ENCODE results near the gene TMEM190. TPM values are rescaled to one million over a fixed set of nuclear protein-coding genes. Genes with fewer than 3 reads are reported as not detected.
"Not testable (repeated sequence)": the region's sequence is repeated elsewhere in the genome, so short reads cannot be mapped to it uniquely, and the experiment has no call there.

The TMEM190 gene
- polyA plus RNA-seq, 3 donors = 0.23 to 0.36 TPM; not detected in 1

GRCh38 chr19:55418185-55418584, 41.6 kb downstream of the TMEM190 start:
- DNase-seq (ENCODE audit: low read depth in 3 of 3, low spot score in 2 of 3) = peak in 1 of 3 donors; percentile 61

- DNase-seq (ENCODE audit: low read depth in 3 of 3, low spot score in 2 of 3) = no peak
Observed at GRCh38 chr19:55419103-55419502, 42.5 kb downstream of the TMEM190 start.

GRCh38 chr19:55419624-55420236, 43.1 kb downstream of the TMEM190 start:
- no peak for DNase-seq (ENCODE audit: low read depth in 3 of 3, low spot score in 2 of 3)

- not testable (repeated sequence) for DNase-seq (ENCODE audit: low read depth in 3 of 3, low spot score in 2 of 3)
Observed at GRCh38 chr19:55421281-55421680, 44.7 kb downstream of the TMEM190 start.

DNA sequence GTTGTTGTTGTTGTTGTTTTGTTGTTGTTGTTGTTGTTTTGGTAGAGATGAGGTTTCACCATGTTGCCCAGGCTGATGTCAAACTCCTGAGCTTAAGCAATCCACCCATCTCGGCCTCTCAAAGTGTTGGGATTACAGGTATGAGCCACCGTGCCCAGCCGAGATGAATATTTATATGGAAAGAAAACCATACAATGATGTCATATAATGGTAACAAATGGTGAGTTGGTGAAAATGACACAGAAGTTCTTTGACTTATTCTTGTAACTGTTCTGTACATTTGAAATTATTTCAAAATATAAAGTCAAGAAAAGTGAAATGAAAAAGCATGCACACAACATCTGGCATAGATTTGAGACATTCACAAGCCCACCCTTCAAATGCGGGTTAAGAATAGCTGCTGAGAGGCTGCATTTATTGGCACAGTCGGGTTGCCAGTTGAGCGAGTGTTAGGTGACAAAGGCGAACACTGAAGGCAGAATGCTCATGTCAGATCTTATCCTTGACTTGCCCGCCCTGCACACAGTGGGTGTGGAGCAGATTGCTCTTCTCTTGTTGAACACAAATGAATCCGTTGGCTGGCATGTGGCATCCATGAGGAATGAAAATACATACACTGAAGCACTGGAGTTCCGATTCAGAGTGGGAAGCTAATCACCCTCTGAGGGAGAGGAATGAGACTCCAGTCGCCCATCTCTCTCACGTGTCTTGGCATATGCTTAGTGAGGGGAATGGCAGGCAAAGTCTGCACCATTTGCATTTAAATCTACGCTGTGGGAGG, 46.8 kb downstream of the TMEM190 start:
- DNase-seq (ENCODE audit: low read depth in 3 of 3, low spot score in 2 of 3) = no peak

GRCh38 chr19:55424518-55424917, 47.9 kb downstream of the TMEM190 start:
- no peak for DNase-seq (ENCODE audit: low read depth in 3 of 3, low spot score in 2 of 3)

- DNase-seq (ENCODE audit: low read depth in 3 of 3, low spot score in 2 of 3) = no peak
Observed at GRCh38 chr19:55426042-55426441, 49.4 kb downstream of the TMEM190 start.

Other genes starting within 250 kb of the TMEM190 start
- 1 to 10 TPM; 2.1 to 7.7 (median 3.9) TPM for gene TNNT1, start 227.6 kb upstream of the TMEM190 start, polyA plus RNA-seq (ENCODE audit: insufficient read length in 3 of 3)
- gene TNNI3, start 219.1 kb upstream of the TMEM190 start, polyA plus RNA-seq (ENCODE audit: insufficient read length in 3 of 3) = 1 to 10 TPM; 2.9 to 4.9 (median 4.8) TPM
- 1 to 10 TPM; 5.4 to 7.9 (median 6.9) TPM for gene DNAAF3, start 210.2 kb upstream of the TMEM190 start, polyA plus RNA-seq (ENCODE audit: insufficient read length in 3 of 3)
- under 1 TPM; 0.18 to 0.60 (median 0.41) TPM for gene SYT5, start 196.5 kb upstream of the TMEM190 start, polyA plus RNA-seq (ENCODE audit: insufficient read length in 3 of 3)
- under 1 TPM; 0.04 to 0.07 (median 0.07) TPM for gene PTPRH, start 167.3 kb upstream of the TMEM190 start, polyA plus RNA-seq (ENCODE audit: insufficient read length in 3 of 3)
- gene TMEM86B, start 148.1 kb upstream of the TMEM190 start, polyA plus RNA-seq (ENCODE audit: insufficient read length in 3 of 3) = 1 to 10 TPM; 1.7 to 2.4 (median 2.2) TPM
- gene PPP6R1, start 117.8 kb upstream of the TMEM190 start, polyA plus RNA-seq (ENCODE audit: insufficient read length in 3 of 3) = 10 to 100 TPM; 37.4 to 49.3 (median 39.1) TPM
- 10 to 100 TPM; 23.1 to 29.3 (median 25.7) TPM for gene HSPBP1, start 96.7 kb upstream of the TMEM190 start, polyA plus RNA-seq (ENCODE audit: insufficient read length in 3 of 3)
- gene BRSK1, start 92.8 kb upstream of the TMEM190 start, polyA plus RNA-seq (ENCODE audit: insufficient read length in 3 of 3) = 10 to 100 TPM; 11.5 to 13.1 (median 11.8) TPM
- gene TMEM150B, start 51.5 kb upstream of the TMEM190 start, polyA plus RNA-seq (ENCODE audit: insufficient read length in 3 of 3) = 1 to 10 TPM in 2 of 3 donors, under 1 TPM in 1; 0.83 to 1.6 (median 1.1) TPM
- gene KMT5C, start 37.0 kb upstream of the TMEM190 start, polyA plus RNA-seq (ENCODE audit: insufficient read length in 3 of 3) = 10 to 100 TPM; 12.1 to 13.9 (median 13.4) TPM
- under 1 TPM; 0.31 to 0.97 (median 0.54) TPM for gene COX6B2, start 22.1 kb upstream of the TMEM190 start, polyA plus RNA-seq (ENCODE audit: insufficient read length in 3 of 3)
- under 1 TPM in 1 of 3 donors, not detected in 2; 0.06 TPM for gene GARIN5B, start 13.6 kb upstream of the TMEM190 start, polyA plus RNA-seq (ENCODE audit: insufficient read length in 3 of 3)
- gene IL11, start 6.4 kb upstream of the TMEM190 start, polyA plus RNA-seq (ENCODE audit: insufficient read length in 3 of 3) = 1 to 10 TPM in 1 of 3 donors, under 1 TPM in 2; 0.69 to 1.0 (median 0.90) TPM
- under 1 TPM; 0.15 to 0.42 (median 0.32) TPM for gene TMEM238, start 7.5 kb downstream of the TMEM190 start, polyA plus RNA-seq (ENCODE audit: insufficient read length in 3 of 3)
- 100 to 1,000 TPM; 731 to 916 (median 764) TPM for gene RPL28, start 9.1 kb downstream of the TMEM190 start, polyA plus RNA-seq (ENCODE audit: insufficient read length in 3 of 3)
- 10 to 100 TPM; 38.8 to 53.3 (median 46.7) TPM for gene UBE2S, start 31.0 kb downstream of the TMEM190 start, polyA plus RNA-seq (ENCODE audit: insufficient read length in 3 of 3)
- gene SHISA7, start 66.5 kb downstream of the TMEM190 start, polyA plus RNA-seq (ENCODE audit: insufficient read length in 3 of 3) = under 1 TPM; 0.11 to 0.19 (median 0.13) TPM
- 10 to 100 TPM; 28.7 to 38.3 (median 31.9) TPM for gene ISOC2, start 84.8 kb downstream of the TMEM190 start, polyA plus RNA-seq (ENCODE audit: insufficient read length in 3 of 3)
- not detected for gene C19orf85, start 87.9 kb downstream of the TMEM190 start, polyA plus RNA-seq (ENCODE audit: insufficient read length in 3 of 3)
- 1 to 10 TPM; 2.0 to 3.0 (median 3.0) TPM for gene ZNF628, start 99.8 kb downstream of the TMEM190 start, polyA plus RNA-seq (ENCODE audit: insufficient read length in 3 of 3)
- gene NAT14, start 108.4 kb downstream of the TMEM190 start, polyA plus RNA-seq (ENCODE audit: insufficient read length in 3 of 3) = 10 to 100 TPM; 44.7 to 51.7 (median 45.9) TPM
- 1 to 10 TPM; 1.1 to 1.6 (median 1.2) TPM for gene SSC5D, start 111.6 kb downstream of the TMEM190 start, polyA plus RNA-seq (ENCODE audit: insufficient read length in 3 of 3)
- under 1 TPM; 0.37 to 0.51 (median 0.50) TPM for gene SBK2, start 160.3 kb downstream of the TMEM190 start, polyA plus RNA-seq (ENCODE audit: insufficient read length in 3 of 3)
- under 1 TPM in 2 of 3 donors, not detected in 1; 0.15 to 0.21 TPM for gene SBK3, start 168.7 kb downstream of the TMEM190 start, polyA plus RNA-seq (ENCODE audit: insufficient read length in 3 of 3)
- gene ZNF579, start 204.0 kb downstream of the TMEM190 start, polyA plus RNA-seq (ENCODE audit: insufficient read length in 3 of 3) = 10 to 100 TPM; 11.8 to 13.2 (median 13.1) TPM
- 10 to 100 TPM; 16.6 to 18.9 (median 17.7) TPM for gene FIZ1, start 222.7 kb downstream of the TMEM190 start, polyA plus RNA-seq (ENCODE audit: insufficient read length in 3 of 3)
- 1 to 10 TPM; 6.0 to 8.1 (median 6.6) TPM for gene ZNF524, start 223.5 kb downstream of the TMEM190 start, polyA plus RNA-seq (ENCODE audit: insufficient read length in 3 of 3)
- gene ZNF865, start 228.8 kb downstream of the TMEM190 start, polyA plus RNA-seq (ENCODE audit: insufficient read length in 3 of 3) = 1 to 10 TPM; 5.1 to 7.0 (median 6.1) TPM
- 10 to 100 TPM in 2 of 3 donors, 1 to 10 TPM in 1; 9.1 to 10.8 (median 10.0) TPM for gene ZNF784, start 247.7 kb downstream of the TMEM190 start, polyA plus RNA-seq (ENCODE audit: insufficient read length in 3 of 3)

Data from right renal cortex interstitium (tissue), 3 donors.